Neural cell (in vitro differentiated cells): ENCODE data around the gene IHH.

Experiments used
- EP300 ChIP-seq: fragments of 450-650 bp; conservative IDR thresholded peaks from 2 replicates; pipeline ENCODE4 v1.6.1; 2014; ENCODE audit warnings: antibody characterized with exemption, mild to moderate bottlenecking, moderate library complexity; ENCODE audit not compliant: poor library complexity, severe bottlenecking
- EZH2 ChIP-seq: fragments of 200-600, 300-800 bp; shearing (Covaris generic), sonication (generic); IDR thresholded peaks from 2 replicates; pipeline ENCODE4 v1.6.1; 2014; ENCODE audit warnings: antibody characterized with exemption, low read length, borderline replicate concordance, mild to moderate bottlenecking; ENCODE audit not compliant: insufficient read depth, poor library complexity, severe bottlenecking
- POLR2AphosphoS5 ChIP-seq: IDR thresholded peaks from 2 replicates; pipeline ENCODE4 v1.6.1; 2012
- RAD21 ChIP-seq: fragments of 450-650 bp; conservative IDR thresholded peaks from 2 replicates; pipeline ENCODE4 v1.6.1; 2014; ENCODE audit warnings: antibody characterized with exemption, mild to moderate bottlenecking, moderate library complexity
- TAF1 ChIP-seq: IDR thresholded peaks from 2 replicates; pipeline ENCODE4 v1.6.1; 2012; ENCODE audit warnings: low read depth
- TF ChIP-seq, protein P1 (sequence below): fragments of 450-650 bp; IDR thresholded peaks from 2 replicates; pipeline ENCODE4 v1.5.1; 2014; ENCODE audit warnings: antibody characterized with exemption, mild to moderate bottlenecking, moderate library complexity; ENCODE audit not compliant: poor library complexity, severe bottlenecking
- TF ChIP-seq, protein P2 (sequence below): IDR thresholded peaks from 2 replicates; pipeline ENCODE4 v1.6.1; 2012; ENCODE audit warnings: borderline replicate concordance

DNA sequence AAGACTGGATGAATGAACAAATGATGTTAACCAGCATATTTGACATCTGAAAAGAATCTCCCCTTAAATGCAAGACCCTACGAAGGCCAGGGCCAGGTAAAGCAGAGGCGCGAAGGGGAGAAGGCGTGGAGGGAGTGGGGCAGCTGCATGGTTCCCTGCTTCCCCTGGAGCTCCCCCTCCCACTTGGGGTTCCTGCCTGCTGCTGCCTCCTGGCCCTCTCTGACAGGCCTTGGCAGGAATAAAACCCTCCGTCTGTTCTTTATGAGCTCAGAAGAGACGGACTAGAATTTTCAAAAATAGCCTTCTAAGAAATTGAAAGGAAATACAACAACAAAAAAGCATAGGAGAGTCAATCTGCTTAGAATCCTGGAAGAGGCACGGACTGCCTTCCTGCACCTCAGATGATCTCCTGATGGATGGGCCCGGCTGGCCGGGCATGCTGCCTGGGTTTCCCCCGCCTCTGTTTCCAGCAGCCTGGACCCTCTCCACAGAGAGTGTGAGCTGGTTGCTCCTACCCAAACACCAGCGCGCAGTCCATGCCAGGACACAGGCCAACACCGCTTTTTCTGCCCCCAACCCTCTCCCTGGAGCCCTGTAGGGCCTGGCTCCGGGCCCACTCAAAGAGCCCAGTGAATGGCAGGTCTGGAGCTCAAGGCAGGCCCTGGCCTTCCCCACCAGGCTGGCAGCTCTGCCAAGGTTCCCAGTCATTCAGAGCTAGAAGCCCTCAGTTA is 43.4 kb downstream of the IHH start:
- no peak for TF ChIP-seq TAF1
- TF ChIP-seq RAD21 = no peak
- TF ChIP-seq, protein P1, sequence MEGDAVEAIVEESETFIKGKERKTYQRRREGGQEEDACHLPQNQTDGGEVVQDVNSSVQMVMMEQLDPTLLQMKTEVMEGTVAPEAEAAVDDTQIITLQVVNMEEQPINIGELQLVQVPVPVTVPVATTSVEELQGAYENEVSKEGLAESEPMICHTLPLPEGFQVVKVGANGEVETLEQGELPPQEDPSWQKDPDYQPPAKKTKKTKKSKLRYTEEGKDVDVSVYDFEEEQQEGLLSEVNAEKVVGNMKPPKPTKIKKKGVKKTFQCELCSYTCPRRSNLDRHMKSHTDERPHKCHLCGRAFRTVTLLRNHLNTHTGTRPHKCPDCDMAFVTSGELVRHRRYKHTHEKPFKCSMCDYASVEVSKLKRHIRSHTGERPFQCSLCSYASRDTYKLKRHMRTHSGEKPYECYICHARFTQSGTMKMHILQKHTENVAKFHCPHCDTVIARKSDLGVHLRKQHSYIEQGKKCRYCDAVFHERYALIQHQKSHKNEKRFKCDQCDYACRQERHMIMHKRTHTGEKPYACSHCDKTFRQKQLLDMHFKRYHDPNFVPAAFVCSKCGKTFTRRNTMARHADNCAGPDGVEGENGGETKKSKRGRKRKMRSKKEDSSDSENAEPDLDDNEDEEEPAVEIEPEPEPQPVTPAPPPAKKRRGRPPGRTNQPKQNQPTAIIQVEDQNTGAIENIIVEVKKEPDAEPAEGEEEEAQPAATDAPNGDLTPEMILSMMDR = no peak
- no peak for TF ChIP-seq EP300
- TF ChIP-seq, protein P2, sequence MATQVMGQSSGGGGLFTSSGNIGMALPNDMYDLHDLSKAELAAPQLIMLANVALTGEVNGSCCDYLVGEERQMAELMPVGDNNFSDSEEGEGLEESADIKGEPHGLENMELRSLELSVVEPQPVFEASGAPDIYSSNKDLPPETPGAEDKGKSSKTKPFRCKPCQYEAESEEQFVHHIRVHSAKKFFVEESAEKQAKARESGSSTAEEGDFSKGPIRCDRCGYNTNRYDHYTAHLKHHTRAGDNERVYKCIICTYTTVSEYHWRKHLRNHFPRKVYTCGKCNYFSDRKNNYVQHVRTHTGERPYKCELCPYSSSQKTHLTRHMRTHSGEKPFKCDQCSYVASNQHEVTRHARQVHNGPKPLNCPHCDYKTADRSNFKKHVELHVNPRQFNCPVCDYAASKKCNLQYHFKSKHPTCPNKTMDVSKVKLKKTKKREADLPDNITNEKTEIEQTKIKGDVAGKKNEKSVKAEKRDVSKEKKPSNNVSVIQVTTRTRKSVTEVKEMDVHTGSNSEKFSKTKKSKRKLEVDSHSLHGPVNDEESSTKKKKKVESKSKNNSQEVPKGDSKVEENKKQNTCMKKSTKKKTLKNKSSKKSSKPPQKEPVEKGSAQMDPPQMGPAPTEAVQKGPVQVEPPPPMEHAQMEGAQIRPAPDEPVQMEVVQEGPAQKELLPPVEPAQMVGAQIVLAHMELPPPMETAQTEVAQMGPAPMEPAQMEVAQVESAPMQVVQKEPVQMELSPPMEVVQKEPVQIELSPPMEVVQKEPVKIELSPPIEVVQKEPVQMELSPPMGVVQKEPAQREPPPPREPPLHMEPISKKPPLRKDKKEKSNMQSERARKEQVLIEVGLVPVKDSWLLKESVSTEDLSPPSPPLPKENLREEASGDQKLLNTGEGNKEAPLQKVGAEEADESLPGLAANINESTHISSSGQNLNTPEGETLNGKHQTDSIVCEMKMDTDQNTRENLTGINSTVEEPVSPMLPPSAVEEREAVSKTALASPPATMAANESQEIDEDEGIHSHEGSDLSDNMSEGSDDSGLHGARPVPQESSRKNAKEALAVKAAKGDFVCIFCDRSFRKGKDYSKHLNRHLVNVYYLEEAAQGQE = no peak
- no peak for TF ChIP-seq POLR2AphosphoS5
- TF ChIP-seq EZH2 = no peak
